HepG2 (cell line): ENCODE results near the gene ST3GAL2.

ENCODE experiments used
- REL ChIP-seq: sonication (generic); formaldehyde crosslinking; conservative IDR thresholded peaks from 2 replicates; pipeline ENCODE4 v1.8.0; 2022; ENCODE audit warnings: mild to moderate bottlenecking, missing genetic modification reagents, moderate library complexity
- ZNF205 ChIP-seq: IDR thresholded peaks from 2 replicates; pipeline ENCODE4 v1.6.1; 2018; ENCODE audit warnings: missing biosample characterization, missing genetic modification reagents
- ZNF329 ChIP-seq: sonication (generic); formaldehyde crosslinking; IDR thresholded peaks from 2 replicates; pipeline ENCODE4 v1.9.0; 2021; ENCODE audit warnings: low read depth, mild to moderate bottlenecking, missing genetic modification reagents
- TF ChIP-seq, protein P1 (sequence below): sonication (generic); formaldehyde crosslinking; IDR thresholded peaks from 2 replicates; pipeline ENCODE4 v1.5.0; 2020; ENCODE audit warnings: mild to moderate bottlenecking, missing genetic modification reagents, moderate library complexity

DNA sequence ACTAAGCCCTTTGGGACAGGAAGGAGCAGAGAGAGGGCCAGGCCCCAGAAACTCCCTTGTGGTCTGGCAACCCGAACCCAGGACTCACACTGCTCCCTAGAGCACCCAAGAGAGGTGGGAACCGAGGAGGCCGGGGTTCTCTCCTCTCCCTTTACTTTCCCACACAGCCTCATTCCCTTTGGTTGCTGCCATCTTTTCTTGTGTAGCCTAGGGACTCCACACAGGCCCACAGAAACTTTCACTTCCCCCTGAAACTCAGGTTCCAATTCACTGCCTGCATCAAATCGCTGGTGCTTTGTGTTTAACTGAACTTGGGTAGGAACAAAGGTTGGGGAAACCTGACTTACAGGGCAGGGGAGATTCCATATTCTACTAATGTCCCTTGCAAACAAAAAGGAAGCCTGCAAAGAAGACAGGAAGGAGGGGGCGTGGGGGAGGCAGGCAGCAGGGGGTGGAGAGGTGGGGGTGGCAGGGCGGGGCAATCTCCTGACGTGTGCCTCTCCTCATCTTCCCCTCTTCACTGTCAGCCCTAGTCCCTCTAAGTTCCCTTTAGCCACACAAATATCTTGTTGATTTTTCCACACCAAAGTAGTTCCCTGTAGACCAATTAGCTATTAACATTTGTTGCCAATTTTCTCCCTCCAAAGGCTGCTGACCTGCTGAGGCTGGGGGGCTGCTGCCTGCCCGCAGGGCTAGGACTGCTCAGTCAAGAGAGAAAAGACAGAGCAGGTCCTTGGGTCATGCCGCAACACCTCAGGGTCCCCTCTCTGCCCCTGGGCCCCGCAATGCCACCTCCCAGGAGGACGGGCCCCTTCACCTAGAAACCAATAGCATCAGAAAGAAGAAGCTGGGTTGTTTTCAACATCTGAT is 8.0 kb downstream of the ST3GAL2 start:
- TF ChIP-seq ZNF205 (no peak), REL (CRISPR knock-in tag) (no peak), ZNF329 (no peak)
- TF ChIP-seq, protein P1, sequence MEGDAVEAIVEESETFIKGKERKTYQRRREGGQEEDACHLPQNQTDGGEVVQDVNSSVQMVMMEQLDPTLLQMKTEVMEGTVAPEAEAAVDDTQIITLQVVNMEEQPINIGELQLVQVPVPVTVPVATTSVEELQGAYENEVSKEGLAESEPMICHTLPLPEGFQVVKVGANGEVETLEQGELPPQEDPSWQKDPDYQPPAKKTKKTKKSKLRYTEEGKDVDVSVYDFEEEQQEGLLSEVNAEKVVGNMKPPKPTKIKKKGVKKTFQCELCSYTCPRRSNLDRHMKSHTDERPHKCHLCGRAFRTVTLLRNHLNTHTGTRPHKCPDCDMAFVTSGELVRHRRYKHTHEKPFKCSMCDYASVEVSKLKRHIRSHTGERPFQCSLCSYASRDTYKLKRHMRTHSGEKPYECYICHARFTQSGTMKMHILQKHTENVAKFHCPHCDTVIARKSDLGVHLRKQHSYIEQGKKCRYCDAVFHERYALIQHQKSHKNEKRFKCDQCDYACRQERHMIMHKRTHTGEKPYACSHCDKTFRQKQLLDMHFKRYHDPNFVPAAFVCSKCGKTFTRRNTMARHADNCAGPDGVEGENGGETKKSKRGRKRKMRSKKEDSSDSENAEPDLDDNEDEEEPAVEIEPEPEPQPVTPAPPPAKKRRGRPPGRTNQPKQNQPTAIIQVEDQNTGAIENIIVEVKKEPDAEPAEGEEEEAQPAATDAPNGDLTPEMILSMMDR = no peak
